HG02970 (cell line): Measurements from ENCODE around the gene SH2D3C.

Experiments
- ATAC-seq: cut with Tn5 transposase; IDR thresholded peaks from one replicate; pipeline ENCODE4 v1.9.1; 2021; ENCODE audit warnings: mild to moderate bottlenecking, moderate library complexity, moderate number of reproducible peaks; ENCODE audit not compliant: unreplicated experiment, low FRiP score

Gene SH2D3C

GRCh38 chr9:127808347-127809001 lies 30.0 kb upstream of the SH2D3C start:
- ATAC-seq = no peak

- ATAC-seq = no peak
Measured at GRCh38 chr9:127806871-127807270, 28.4 kb upstream of the SH2D3C start.

- no peak for ATAC-seq
Measured at GRCh38 chr9:127805620-127806019, 27.2 kb upstream of the SH2D3C start.

GRCh38 chr9:127803507-127804352 lies 25.3 kb upstream of the SH2D3C start:
- no peak for ATAC-seq

GRCh38 chr9:127802576-127803443 lies 24.3 kb upstream of the SH2D3C start, which contains the start of gene FPGS:
TSS of gene FPGS (plus strand) at chr9:127802882. CDS start at chr9:127802925, 43 bp downstream.
- ATAC-seq = peak; percentile 71

DNA sequence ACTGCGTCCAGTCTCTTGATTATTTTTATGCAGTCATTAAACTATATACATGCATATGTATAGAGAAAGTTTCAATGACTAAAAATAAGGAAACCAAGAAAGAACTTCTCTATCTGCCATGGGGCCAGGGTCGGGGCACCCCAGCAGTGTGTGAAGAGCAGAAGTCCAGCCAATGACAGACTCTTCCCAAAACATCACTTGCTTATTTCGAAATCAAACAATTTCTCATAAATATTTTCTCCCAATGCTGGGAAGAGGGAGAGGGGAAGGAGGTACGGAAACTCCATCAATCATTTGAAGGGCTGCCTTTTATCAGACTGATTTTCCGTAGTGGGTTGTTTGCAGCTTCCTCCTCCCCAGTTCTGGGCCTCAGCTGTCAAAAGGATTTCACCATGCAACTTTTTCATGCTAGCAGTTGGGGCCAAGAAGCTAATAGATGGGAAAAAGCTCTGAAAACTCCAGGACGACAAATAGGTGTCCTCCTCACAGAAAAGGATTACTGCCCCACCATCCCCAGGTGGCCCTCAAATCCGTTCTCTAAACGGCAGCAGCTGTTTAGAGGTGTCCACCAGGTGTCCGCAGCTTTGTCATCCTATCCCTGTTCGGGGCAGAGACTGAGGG lies 23.6 kb upstream of the SH2D3C start:
- no peak for ATAC-seq

DNA sequence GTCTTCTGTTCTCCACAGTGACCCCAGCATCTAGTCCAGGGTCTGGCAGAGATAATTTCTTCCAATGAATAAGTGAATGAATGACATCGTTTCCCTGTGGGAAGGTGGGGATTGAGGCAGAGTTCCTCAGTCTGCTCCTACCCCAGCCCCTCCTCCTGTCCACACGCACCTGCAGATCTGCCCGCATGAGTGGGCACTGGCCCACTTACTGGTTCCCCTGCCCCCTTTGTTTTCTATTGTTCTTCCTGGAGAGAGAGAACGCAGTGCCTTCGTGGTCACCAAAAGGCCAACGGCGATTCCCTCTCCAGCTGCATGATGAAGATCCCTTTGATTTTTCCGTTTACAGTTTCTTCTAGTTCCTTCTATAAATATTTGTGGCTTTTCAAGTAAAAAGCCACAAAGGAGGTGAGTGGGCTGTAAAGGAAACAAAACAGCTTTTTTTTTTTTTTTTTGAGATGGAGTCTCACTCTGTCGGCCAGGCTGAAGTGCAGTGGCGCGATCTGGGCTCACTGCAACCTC lies 18.4 kb upstream of the SH2D3C start:
- ATAC-seq = no peak

DNA sequence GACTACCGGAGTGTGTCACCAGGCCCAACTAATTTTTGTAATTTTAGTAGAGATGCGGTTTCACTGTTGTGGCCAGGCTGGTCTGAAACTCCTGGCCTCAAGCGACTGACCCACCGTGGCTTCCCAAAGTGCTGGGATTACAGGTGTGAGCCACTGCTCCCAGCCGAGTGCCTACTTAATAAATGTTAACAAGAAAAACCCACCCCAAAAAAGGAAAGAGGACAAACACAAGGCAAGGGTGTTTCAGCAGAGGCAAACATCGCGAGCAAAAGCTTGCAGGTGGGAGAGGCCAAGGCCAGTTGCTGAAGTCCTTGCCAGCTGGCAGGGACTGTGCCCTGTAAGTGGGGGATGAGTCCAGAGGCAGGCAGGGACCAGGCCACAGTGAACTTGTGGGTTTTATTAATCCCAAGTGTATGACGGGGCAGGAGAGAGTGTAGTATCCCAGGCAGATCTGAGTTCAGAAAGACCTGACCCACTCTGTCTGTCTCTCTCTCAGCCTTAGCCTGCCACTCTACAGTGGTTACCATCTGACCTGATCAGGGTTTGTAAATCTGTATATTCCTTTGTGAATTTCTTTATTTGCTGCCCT lies 17.9 kb upstream of the SH2D3C start:
- ATAC-seq = no peak

GRCh38 chr9:127794001-127794791 lies 15.7 kb upstream of the SH2D3C start:
- ATAC-seq = no peak

DNA sequence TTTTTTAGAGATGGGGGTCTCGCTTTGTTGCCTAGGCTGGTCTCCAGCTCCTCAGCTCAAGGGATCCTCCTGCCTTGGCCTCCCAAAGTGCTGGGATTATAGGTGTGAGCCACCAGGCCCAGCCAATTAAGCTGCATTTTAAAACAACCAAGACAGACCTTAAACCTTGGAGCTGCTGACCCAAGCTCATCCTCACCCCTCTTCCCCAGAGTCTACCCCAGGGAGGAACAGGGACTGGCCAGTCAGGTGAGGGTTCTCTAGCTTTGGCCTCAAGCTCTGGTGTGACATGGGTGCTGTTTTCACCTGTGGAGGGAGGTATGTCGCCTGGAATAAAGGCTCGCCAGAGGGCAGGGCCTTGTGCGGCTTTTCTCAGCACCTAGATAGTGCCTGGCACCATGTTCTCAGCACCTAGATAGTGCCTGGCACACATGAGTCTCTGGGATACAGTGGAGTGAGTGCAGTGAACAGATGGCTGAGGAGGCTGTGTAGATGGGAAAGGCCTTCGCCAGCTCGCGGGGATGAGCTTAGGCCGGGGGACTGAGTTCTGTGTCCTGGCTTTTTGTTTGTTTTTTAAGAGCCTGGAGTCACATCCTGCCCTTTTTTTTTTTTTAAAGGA lies 14.7 kb upstream of the SH2D3C start:
- no peak for ATAC-seq

DNA sequence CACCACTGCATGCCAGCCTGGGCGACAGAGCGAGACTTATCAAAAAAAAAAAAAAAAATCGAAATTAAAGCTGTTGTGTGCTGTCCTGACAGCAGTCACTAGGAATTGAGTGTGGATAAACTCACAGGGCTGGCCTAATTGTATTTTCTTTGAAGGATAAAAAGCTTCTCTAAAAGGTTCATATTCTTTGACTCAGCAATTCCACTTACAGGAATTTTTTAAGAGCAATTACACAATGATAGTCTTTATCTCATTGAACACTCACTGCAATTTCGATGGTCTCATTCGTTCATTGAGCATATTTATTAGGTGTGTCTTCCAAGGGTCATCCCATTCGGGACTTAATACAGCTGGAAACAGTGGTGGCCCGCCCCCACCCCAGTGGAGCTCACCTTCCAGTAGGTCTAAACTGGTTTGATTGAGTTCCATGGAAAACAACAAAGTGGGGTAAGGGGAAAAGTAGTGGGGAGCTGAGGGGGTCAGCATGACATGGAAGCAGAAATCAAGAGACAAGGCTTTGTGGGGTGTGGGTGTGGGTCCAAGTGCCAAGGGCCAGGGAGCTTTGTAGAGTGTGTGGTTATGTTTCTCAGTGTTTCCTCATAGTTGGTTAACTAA lies 14.1 kb upstream of the SH2D3C start:
- no peak for ATAC-seq

- ATAC-seq = no peak
Measured at GRCh38 chr9:127791085-127791484, 12.6 kb upstream of the SH2D3C start.

- ATAC-seq = no peak
Measured at GRCh38 chr9:127790094-127790855, 11.8 kb upstream of the SH2D3C start.

- no peak for ATAC-seq
Measured at GRCh38 chr9:127789179-127789578, 10.7 kb upstream of the SH2D3C start.

- no peak for ATAC-seq
Measured at GRCh38 chr9:127788337-127789011, 10.0 kb upstream of the SH2D3C start.

DNA sequence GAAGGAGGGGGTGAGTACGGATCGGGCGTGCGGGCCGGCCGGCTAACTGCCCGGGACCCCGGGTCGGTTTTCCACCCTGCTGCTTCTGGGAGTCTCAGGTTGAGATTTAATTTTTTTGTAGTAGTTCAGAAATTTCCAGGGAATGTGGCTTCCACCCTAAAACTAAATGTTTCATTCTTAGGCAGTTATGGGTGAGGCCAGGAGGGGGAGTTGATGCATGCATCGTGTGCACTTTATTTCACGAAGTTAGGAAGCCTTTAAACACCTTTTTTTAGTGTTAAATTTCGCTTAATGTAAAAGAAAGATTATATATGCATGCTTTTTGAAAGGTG lies 8.3 kb upstream of the SH2D3C start:
- no peak for ATAC-seq
